ENCODE results near the gene RBMS1.
"Not testable (repeated sequence)": the region's sequence is repeated elsewhere in the genome, so short reads cannot be mapped to it uniquely, and the experiment has no call there.

The RBMS1 gene

DNA sequence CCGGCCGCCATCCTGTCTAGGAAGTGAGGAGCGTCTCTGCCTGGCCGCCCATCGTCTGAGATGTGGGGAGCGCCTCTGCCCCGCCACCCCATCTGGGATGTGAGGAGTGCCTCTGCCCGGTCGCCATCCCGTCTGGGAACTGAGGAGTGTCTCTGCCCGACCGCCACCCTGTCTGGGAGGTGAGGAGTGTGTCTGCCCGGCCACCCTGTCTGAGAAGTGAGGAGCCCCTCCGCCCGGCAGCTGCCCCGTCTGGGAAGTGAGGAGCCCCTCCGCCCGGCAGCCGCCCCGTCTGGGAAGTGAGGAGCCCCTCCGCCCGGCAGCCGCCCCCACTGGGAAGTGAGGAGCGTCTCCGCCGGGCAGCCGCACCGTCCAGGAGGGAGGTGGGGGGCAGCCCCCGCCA lies 44.8 kb downstream of the RBMS1 start:
- H4K8ac ChIP-seq (ENCODE audit: low read depth, low read length); H3K4me3 ChIP-seq (ENCODE audit: low read length in 2 of 2); H3K4ac ChIP-seq (ENCODE audit: low read length); H3K4me1 ChIP-seq (ENCODE audit: control insufficient read depth in 2 of 2, insufficient read depth in 1 of 2, low read depth in 1 of 2, low read length in 2 of 2); H3K27me3 ChIP-seq (ENCODE audit: control insufficient read depth in 3 of 3, insufficient read depth in 3 of 3, low read depth in 1 of 3, low read length in 3 of 3); H2AK5ac ChIP-seq (ENCODE audit: low read depth, low read length); H3K4me2 ChIP-seq (ENCODE audit: insufficient read depth, low read length, poor library complexity, severe bottlenecking); H2BK120ac ChIP-seq (ENCODE audit: low read depth, low read length); H2BK15ac ChIP-seq (ENCODE audit: low read length); H3K9ac ChIP-seq (ENCODE audit: low read depth, low read length, poor library complexity); H3K18ac ChIP-seq (ENCODE audit: low read length); H3K14ac ChIP-seq (ENCODE audit: low read length); H2AFZ ChIP-seq (ENCODE audit: low read length); H4K91ac ChIP-seq (ENCODE audit: low read depth, low read length, poor library complexity); DNase-seq (ENCODE audit: low spot score); H3K79me1 ChIP-seq (ENCODE audit: low read depth, low read length); H3K23ac ChIP-seq (ENCODE audit: low read depth, low read length, poor library complexity); H2BK5ac ChIP-seq (ENCODE audit: low read length); H3K27ac ChIP-seq (replicated peaks; ENCODE audit: low read length); H2BK12ac ChIP-seq (ENCODE audit: low read length): not testable (repeated sequence)
- H3K36me3 ChIP-seq (replicated peaks in 1 of 2; ENCODE audit: control insufficient read depth in 2 of 2, insufficient read depth in 2 of 2, low read length in 2 of 2), result peaks cover 0 to 15% of the 10 kb centered on the region in 2 donors
- peaks cover 0 to 28% of the 10 kb centered on the region in 2 donors for H3K9me3 ChIP-seq (replicated peaks in 1 of 2; ENCODE audit: control insufficient read depth in 2 of 2, insufficient read depth in 1 of 2, low read depth in 1 of 2, low read length in 2 of 2)
- WGBS, 2 donors (ENCODE audit: extremely low coverage in 2 of 2, insufficient read length in 2 of 2, insufficient replicate concordance in 1 of 2), result no CpG with 5 or more reads among the region's 29 CpGs

DNA sequence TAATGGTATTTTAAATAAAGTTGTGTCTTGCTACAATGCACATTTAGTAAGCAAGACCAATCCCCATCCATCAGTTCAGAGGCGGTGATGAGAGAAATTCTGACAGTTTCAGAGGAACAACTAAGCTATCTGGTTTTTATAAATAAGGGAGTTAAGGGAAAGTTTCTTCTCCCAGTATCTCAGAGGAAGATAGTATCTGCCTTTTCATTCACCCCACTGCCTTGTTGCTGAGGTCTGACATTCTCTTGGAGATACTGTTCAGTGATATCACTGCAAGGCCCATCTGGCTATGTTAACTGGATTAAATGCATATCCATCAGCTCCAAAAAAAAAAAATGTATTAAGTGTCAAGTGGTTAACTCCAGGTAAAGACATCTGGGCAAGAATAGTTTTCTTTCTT lies 47.9 kb downstream of the RBMS1 start:
- Histone ChIP-seq H2BK15ac (ENCODE audit: low read length) (no peak overlapping the region), H3K4me3 (ENCODE audit: low read length in 2 of 2) (no peak overlapping the region), H4K8ac (ENCODE audit: low read depth, low read length) (no peak overlapping the region), H2BK120ac (ENCODE audit: low read depth, low read length) (no peak overlapping the region), H3K36me3 (replicated peaks in 1 of 2; ENCODE audit: control insufficient read depth in 2 of 2, insufficient read depth in 2 of 2, low read length in 2 of 2) (peaks cover 0 to 19% of the 10 kb centered on the region in 2 donors), H4K91ac (ENCODE audit: low read depth, low read length, poor library complexity) (no peak overlapping the region), H3K23ac (ENCODE audit: low read depth, low read length, poor library complexity) (no peak overlapping the region), H3K9ac (ENCODE audit: low read depth, low read length, poor library complexity) (no peak overlapping the region), H3K9me3 (replicated peaks in 1 of 2; ENCODE audit: control insufficient read depth in 2 of 2, insufficient read depth in 1 of 2, low read depth in 1 of 2, low read length in 2 of 2) (peaks cover 3 to 38% of the 10 kb centered on the region in 2 donors), H2BK5ac (ENCODE audit: low read length) (no peak overlapping the region), H3K27ac (replicated peaks; ENCODE audit: low read length) (no peak overlapping the region), H2BK12ac (ENCODE audit: low read length) (no peak overlapping the region), H2AK5ac (ENCODE audit: low read depth, low read length) (no peak overlapping the region), H3K18ac (ENCODE audit: low read length) (no peak overlapping the region), H3K4me2 (ENCODE audit: insufficient read depth, low read length, poor library complexity, severe bottlenecking) (no peak overlapping the region), H3K4me1 (ENCODE audit: control insufficient read depth in 2 of 2, insufficient read depth in 1 of 2, low read depth in 1 of 2, low read length in 2 of 2) (no peaks in the 10 kb centered on the region), H2AFZ (ENCODE audit: low read length) (no peak overlapping the region), H3K14ac (ENCODE audit: low read length) (no peak overlapping the region), H3K27me3 (ENCODE audit: control insufficient read depth in 3 of 3, insufficient read depth in 3 of 3, low read depth in 1 of 3, low read length in 3 of 3) (no peaks in the 10 kb centered on the region), H3K79me1 (ENCODE audit: low read depth, low read length) (peaks cover 4% of the 10 kb centered on the region), H3K4ac (ENCODE audit: low read length) (no peak overlapping the region)
- WGBS, 2 donors (ENCODE audit: extremely low coverage in 2 of 2, insufficient read length in 2 of 2, insufficient replicate concordance in 1 of 2), result no CpG with 5 or more reads among the region's 1 CpG
- no peak for DNase-seq (ENCODE audit: low spot score)

DNA sequence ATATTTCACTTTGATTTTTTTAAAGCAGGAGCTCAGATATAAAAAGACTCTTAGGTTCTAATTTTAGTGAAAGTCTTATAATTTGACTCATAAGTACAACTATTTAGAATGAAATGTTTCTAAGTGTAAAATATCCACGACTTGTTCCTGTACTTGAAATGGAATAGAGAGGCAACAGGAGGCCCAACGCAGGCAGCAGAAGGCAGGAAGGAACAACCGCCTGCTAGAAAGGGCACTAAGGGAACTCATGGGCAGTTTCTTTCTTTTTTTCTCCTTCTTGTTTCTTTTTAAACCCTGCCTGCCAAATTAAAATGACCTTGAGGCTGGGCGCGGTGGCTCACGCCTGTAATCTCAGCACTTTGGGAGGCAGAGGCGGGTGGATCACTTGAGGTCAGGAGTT lies 51.0 kb downstream of the RBMS1 start:
- Histone ChIP-seq H2AK5ac (ENCODE audit: low read depth, low read length) (no peak overlapping the region), H2BK5ac (ENCODE audit: low read length) (no peak overlapping the region), H3K36me3 (replicated peaks in 1 of 2; ENCODE audit: control insufficient read depth in 2 of 2, insufficient read depth in 2 of 2, low read length in 2 of 2) (peaks cover 0 to 24% of the 10 kb centered on the region in 2 donors), H3K9me3 (replicated peaks in 1 of 2; ENCODE audit: control insufficient read depth in 2 of 2, insufficient read depth in 1 of 2, low read depth in 1 of 2, low read length in 2 of 2) (peaks cover 6 to 40% of the 10 kb centered on the region in 2 donors), H3K79me1 (ENCODE audit: low read depth, low read length) (peaks cover 3% of the 10 kb centered on the region), H3K23ac (ENCODE audit: low read depth, low read length, poor library complexity) (no peak overlapping the region), H3K4me3 (ENCODE audit: low read length in 2 of 2) (no peak overlapping the region), H4K91ac (ENCODE audit: low read depth, low read length, poor library complexity) (no peak overlapping the region), H3K4ac (ENCODE audit: low read length) (no peak overlapping the region), H4K8ac (ENCODE audit: low read depth, low read length) (no peak overlapping the region), H3K27ac (replicated peaks; ENCODE audit: low read length) (no peak overlapping the region), H3K4me1 (ENCODE audit: control insufficient read depth in 2 of 2, insufficient read depth in 1 of 2, low read depth in 1 of 2, low read length in 2 of 2) (no peaks in the 10 kb centered on the region), H2BK120ac (ENCODE audit: low read depth, low read length) (no peak overlapping the region), H3K27me3 (ENCODE audit: control insufficient read depth in 3 of 3, insufficient read depth in 3 of 3, low read depth in 1 of 3, low read length in 3 of 3) (no peaks in the 10 kb centered on the region), H2BK12ac (ENCODE audit: low read length) (no peak overlapping the region), H3K4me2 (ENCODE audit: insufficient read depth, low read length, poor library complexity, severe bottlenecking) (no peak overlapping the region), H2AFZ (ENCODE audit: low read length) (no peak overlapping the region), H3K9ac (ENCODE audit: low read depth, low read length, poor library complexity) (no peak overlapping the region), H2BK15ac (ENCODE audit: low read length) (no peak overlapping the region), H3K14ac (ENCODE audit: low read length) (no peak overlapping the region), H3K18ac (ENCODE audit: low read length) (no peak overlapping the region)
- WGBS, 2 donors (ENCODE audit: extremely low coverage in 2 of 2, insufficient read length in 2 of 2, insufficient replicate concordance in 1 of 2), result no CpG with 5 or more reads among the region's 7 CpGs
- DNase-seq (ENCODE audit: low spot score), result no peak

DNA sequence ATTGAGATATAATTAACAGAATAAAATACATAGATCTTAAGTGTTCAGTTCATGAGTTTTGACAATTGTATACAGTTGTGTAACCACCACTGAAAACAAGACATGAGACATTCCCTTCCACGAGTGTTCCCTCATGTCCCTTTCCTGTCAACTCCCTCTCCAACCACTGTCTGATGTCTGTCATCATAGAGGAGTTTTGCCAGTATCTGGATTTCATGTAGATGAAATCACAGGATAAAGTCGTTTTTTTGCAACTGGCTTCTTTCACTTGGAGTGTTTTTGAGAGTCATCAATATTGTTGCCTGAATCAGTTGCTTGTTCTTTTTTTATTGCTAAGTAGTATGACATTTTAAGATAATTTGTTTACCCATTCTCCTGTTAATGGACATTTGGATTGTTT lies 52.7 kb downstream of the RBMS1 start:
- Histone ChIP-seq H3K36me3 (replicated peaks in 1 of 2; ENCODE audit: control insufficient read depth in 2 of 2, insufficient read depth in 2 of 2, low read length in 2 of 2) (peaks cover 0 to 10% of the 10 kb centered on the region in 2 donors), H2BK5ac (ENCODE audit: low read length) (no peak overlapping the region), H2AFZ (ENCODE audit: low read length) (no peak overlapping the region), H3K14ac (ENCODE audit: low read length) (no peak overlapping the region), H3K27me3 (ENCODE audit: control insufficient read depth in 3 of 3, insufficient read depth in 3 of 3, low read depth in 1 of 3, low read length in 3 of 3) (no peaks in the 10 kb centered on the region), H3K4me3 (ENCODE audit: low read length in 2 of 2) (no peak overlapping the region), H2AK5ac (ENCODE audit: low read depth, low read length) (no peak overlapping the region), H2BK120ac (ENCODE audit: low read depth, low read length) (no peak overlapping the region), H3K4me1 (ENCODE audit: control insufficient read depth in 2 of 2, insufficient read depth in 1 of 2, low read depth in 1 of 2, low read length in 2 of 2) (no peaks in the 10 kb centered on the region), H4K91ac (ENCODE audit: low read depth, low read length, poor library complexity) (no peak overlapping the region), H3K27ac (replicated peaks; ENCODE audit: low read length) (no peak overlapping the region), H3K9me3 (replicated peaks in 1 of 2; ENCODE audit: control insufficient read depth in 2 of 2, insufficient read depth in 1 of 2, low read depth in 1 of 2, low read length in 2 of 2) (peaks cover 6 to 30% of the 10 kb centered on the region in 2 donors), H3K4me2 (ENCODE audit: insufficient read depth, low read length, poor library complexity, severe bottlenecking) (no peak overlapping the region), H3K79me1 (ENCODE audit: low read depth, low read length) (peaks cover 3% of the 10 kb centered on the region), H4K8ac (ENCODE audit: low read depth, low read length) (no peak overlapping the region), H3K9ac (ENCODE audit: low read depth, low read length, poor library complexity) (no peak overlapping the region), H3K23ac (ENCODE audit: low read depth, low read length, poor library complexity) (no peak overlapping the region), H3K18ac (ENCODE audit: low read length) (no peak overlapping the region), H2BK15ac (ENCODE audit: low read length) (no peak overlapping the region), H3K4ac (ENCODE audit: low read length) (no peak overlapping the region), H2BK12ac (ENCODE audit: low read length) (no peak overlapping the region)
- no peak for DNase-seq (ENCODE audit: low spot score)
- no CpG with 5 or more reads among the region's 2 CpGs for WGBS, 2 donors (ENCODE audit: extremely low coverage in 2 of 2, insufficient read length in 2 of 2, insufficient replicate concordance in 1 of 2)
